Colonic mucosa (tissue), 4 donors: Measurements from ENCODE around the gene IFRD2. TPM values are rescaled to one million over a fixed set of nuclear protein-coding genes. Genes with fewer than 3 reads are reported as not detected.

Experiments used
- DNase-seq: peaks from one replicate; pipeline ENCODE4 v3.0.0-alpha.2; 2020
- H3K27ac ChIP-seq: fragments of 200-600 bp; one replicate; pipeline ENCODE4 v1.8.0; 2021
- H3K27me3 ChIP-seq: fragments of 200-600 bp; one replicate; pipeline ENCODE4 v1.8.0; 2021
- H3K36me3 ChIP-seq: fragments of 200-600 bp; one replicate; pipeline ENCODE4 v1.8.0; 2021
- H3K4me1 ChIP-seq: fragments of 200-600 bp; one replicate; pipeline ENCODE4 v1.8.0; 2021; ENCODE audit warnings: mild to moderate bottlenecking
- H3K4me3 ChIP-seq: fragments of 200-600 bp; one replicate; pipeline ENCODE4 v1.8.0; 2021
- H3K9ac ChIP-seq, 2 donors: one replicate each; pipeline ENCODE4 v1.7.0; 2013; ENCODE audit warnings: control low read depth in 2 of 2, low read depth in 2 of 2, low read length in 2 of 2
- H3K9me3 ChIP-seq: fragments of 200-600 bp; one replicate; pipeline ENCODE4 v1.8.0; 2021
- CTCF ChIP-seq: fragments of 200-600 bp; IDR thresholded peaks from one replicate; pipeline ENCODE4 v1.8.0; 2022; ENCODE audit warnings: antibody characterized with exemption, mild to moderate bottlenecking
- intact Hi-C: fragments of 100-400 bp; cut with DNase I; formaldehyde crosslinking; loops from one replicate; pipeline ENCODE4 v1.14.1; 2022
- total RNA-seq, 2 donors: library from RNA; stranded (reverse); fragmentation: NEBNext Ultra II Directional in 1 of 2; extraction: Animal tissue kit (Norgen Biotek cat#: 25700) in 1 of 2; gene quantifications; one replicate each; pipeline ENCODE4 v1.2.1, GENCODE V29; 2021
- donor health status: healthy.
- donor health status: DM: no; HTN: no; CAD: no.
- donor health status: DM: no; HTN: no; CAD: no.

The IFRD2 gene
- total RNA-seq, 2 donors from 2014 or later = 52.8 to 129 TPM

GRCh38 chr3:50270422-50271224, 21.6 kb downstream of the IFRD2 start:
- DNase-seq = no peak
- H3K9ac ChIP-seq = peak overlapping the region; percentile 17 to 91
- peak overlapping the region; percentile 35 for H3K4me3 ChIP-seq
- no peaks in the 10 kb centered on the region for H3K36me3 ChIP-seq
- intact Hi-C loops = loop anchor here (5.0 to 10.0 kb wide), 2 partner anchors 54 to 78 kb away; partner anchors contain the start of genes GNAT1, HYAL2 and TUSC2
- TF ChIP-seq CTCF = no peak
- peaks cover 28% of the 10 kb centered on the region for H3K4me1 ChIP-seq
- peaks cover 5% of the 10 kb centered on the region for H3K27me3 ChIP-seq
- H3K27ac ChIP-seq = peak overlapping the region; percentile 31
- H3K9me3 ChIP-seq = no peaks in the 10 kb centered on the region

- intact Hi-C loops = loop anchor here (5.0 to 10.0 kb wide), 2 partner anchors 55 to 78 kb away; partner anchors contain the start of genes GNAT1, HYAL2 and TUSC2
- H3K36me3 ChIP-seq = no peaks in the 10 kb centered on the region
- DNase-seq = no peak
- H3K9ac ChIP-seq = peak overlapping the region; percentile 88 to 91
- H3K27ac ChIP-seq = peak overlapping the region; percentile 85
- no peaks in the 10 kb centered on the region for H3K9me3 ChIP-seq
- no peak for TF ChIP-seq CTCF
- peak overlapping the region; percentile 35 for H3K4me3 ChIP-seq
- H3K4me1 ChIP-seq = peaks cover 28% of the 10 kb centered on the region
- H3K27me3 ChIP-seq = peaks cover 5% of the 10 kb centered on the region
These were observed 22.2 kb downstream of the IFRD2 start for GRCh38 chr3:50269977-50270413.

- TF ChIP-seq CTCF = no peak
- Histone ChIP-seq H3K4me3 (peak overlapping the region; percentile 35), H3K27ac (peak overlapping the region; percentile 85), H3K9me3 (no peaks in the 10 kb centered on the region), H3K9ac (peak overlapping the region; percentile 88 to 91), H3K4me1 (peaks cover 28% of the 10 kb centered on the region), H3K36me3 (no peaks in the 10 kb centered on the region), H3K27me3 (peaks cover 5% of the 10 kb centered on the region)
- intact Hi-C loops = no loop called here
- DNase-seq = no peak
These were observed 22.8 kb downstream of the IFRD2 start for GRCh38 chr3:50269460-50269859.

GRCh38 chr3:50268703-50269451, 23.4 kb downstream of the IFRD2 start, which contains the start of gene SEMA3B:
SEMA3B (plus strand) TSS chr3:50269147; CDS start chr3:50269241, 94 bp downstream.
- Histone ChIP-seq H3K36me3 (no peaks in the 10 kb centered on the region), H3K4me3 (peak within 1 kb of the TSS; percentile 35), H3K4me1 (peaks cover 25% of the 10 kb centered on the region), H3K27ac (peak within 1 kb of the TSS; percentile 85), H3K27me3 (peaks cover 4% of the 10 kb centered on the region), H3K9me3 (no peaks in the 10 kb centered on the region), H3K9ac (peak within 1 kb of the TSS; percentile 88 to 91)
- intact Hi-C loops = no loop called here
- DNase-seq = peak; percentile 88
- TF ChIP-seq CTCF = no peak

GRCh38 chr3:50268276-50268675, 24.0 kb downstream of the IFRD2 start:
- intact Hi-C loops = no loop called here
- H3K36me3 ChIP-seq = no peaks in the 10 kb centered on the region
- peak overlapping the region; percentile 35 for H3K4me3 ChIP-seq
- H3K4me1 ChIP-seq = peaks cover 19% of the 10 kb centered on the region
- no peaks in the 10 kb centered on the region for H3K27me3 ChIP-seq
- H3K9ac ChIP-seq = peak overlapping the region; percentile 88 to 91
- peak overlapping the region; percentile 85 for H3K27ac ChIP-seq
- TF ChIP-seq CTCF = no peak
- no peak for DNase-seq
- H3K9me3 ChIP-seq = no peaks in the 10 kb centered on the region
